HG03469 (cell line): Measurements from ENCODE around the gene MED29.

Experiments
- ATAC-seq: cut with Tn5 transposase; IDR thresholded peaks from one replicate; pipeline ENCODE4 v1.9.1; 2021; ENCODE audit warnings: mild to moderate bottlenecking, moderate library complexity, moderate number of reproducible peaks; ENCODE audit not compliant: unreplicated experiment

MED29 gene

GRCh38 chr19:39410017-39410830 lies 19.0 kb downstream of the MED29 start:
- ATAC-seq, result no peak

- ATAC-seq, result no peak
Observed at GRCh38 chr19:39410831-39411080, 19.6 kb downstream of the MED29 start.

DNA sequence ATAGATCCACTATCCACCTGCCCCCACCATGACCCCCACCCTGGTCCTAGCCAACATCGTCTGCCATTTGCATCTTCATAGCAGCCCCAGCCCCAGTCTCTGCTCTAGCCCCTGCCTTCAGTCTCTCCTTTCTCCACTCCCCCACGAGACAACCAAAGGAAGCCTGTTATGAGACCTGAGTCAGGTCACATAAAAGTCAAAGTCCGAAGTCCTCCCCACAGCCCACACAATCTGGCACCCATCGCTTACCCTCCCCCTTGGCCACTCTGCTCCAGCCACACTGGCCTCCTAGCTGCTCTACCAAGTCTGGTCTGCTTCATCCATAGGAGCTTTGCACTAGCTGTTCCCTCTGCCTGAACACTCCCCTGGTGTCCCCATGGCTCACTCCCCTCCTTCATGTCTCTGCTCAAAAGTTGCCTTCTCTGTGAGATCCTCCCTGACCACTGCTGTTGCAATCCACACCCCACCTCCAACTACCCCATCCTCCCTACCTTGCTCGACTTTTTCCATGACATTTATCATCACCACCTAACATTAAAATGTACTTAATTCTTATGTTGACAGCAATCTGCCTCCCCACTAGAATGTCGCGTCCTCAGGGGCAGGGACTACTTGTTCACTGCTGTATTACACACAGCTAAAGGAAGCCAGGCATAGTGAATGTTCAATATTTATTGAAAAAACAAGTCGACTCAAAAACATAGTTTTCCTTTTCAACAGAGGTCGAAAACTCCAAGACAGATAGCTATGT lies 20.1 kb downstream of the MED29 start:
- ATAC-seq, result no peak

GRCh38 chr19:39411832-39412099 lies 20.6 kb downstream of the MED29 start:
- peak; percentile 16 for ATAC-seq

DNA sequence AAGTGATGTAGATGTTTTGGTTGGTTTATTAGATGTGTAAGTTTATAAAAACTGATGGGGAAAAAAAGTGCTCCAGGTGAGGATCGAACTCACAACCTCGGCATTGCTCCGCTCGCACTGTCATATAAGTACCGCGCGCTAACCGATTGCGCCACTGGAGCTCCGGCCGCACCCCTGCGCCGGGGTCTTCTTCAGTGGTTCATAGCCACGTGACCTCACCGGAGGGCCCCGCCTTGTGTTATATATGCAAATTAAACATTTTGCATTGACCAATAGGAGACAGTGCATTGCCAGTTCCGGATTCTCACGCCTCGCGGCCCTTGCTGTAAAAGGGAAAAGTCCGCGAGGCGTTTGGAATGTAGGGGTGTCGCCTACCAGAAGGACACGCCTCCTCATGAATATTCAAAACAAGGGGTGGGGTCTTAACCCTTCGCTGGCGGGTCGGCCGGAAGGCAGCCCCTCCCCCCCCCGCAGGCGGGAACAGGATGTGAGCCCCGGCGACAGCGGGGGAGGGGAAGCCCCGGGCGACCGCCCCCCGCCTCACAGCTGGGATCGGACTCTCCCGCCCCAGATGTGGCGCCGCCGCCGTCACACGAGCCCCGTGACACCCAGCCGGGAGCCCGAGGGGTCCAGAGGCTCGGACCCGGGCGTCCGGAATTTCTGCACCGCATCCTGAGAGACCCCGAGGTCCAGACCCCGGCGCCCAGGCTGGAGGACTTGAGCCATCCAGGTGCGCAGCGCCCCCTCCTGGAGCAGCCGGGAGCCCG lies 21.1 kb downstream of the MED29 start, which contains the start of gene PLEKHG2:
Gene PLEKHG2, plus strand, starts transcription at position 570 of the 767 bp plus-strand sequence. CDS start 1,418 bp downstream, outside the sequence.
- ATAC-seq, result peak; percentile 35

GRCh38 chr19:39412867-39413271 lies 21.7 kb downstream of the MED29 start:
- ATAC-seq, result no peak

- ATAC-seq, result no peak
Observed at GRCh38 chr19:39413272-39413910, 22.2 kb downstream of the MED29 start.

GRCh38 chr19:39413911-39414608 lies 22.9 kb downstream of the MED29 start:
- ATAC-seq, result no peak

DNA sequence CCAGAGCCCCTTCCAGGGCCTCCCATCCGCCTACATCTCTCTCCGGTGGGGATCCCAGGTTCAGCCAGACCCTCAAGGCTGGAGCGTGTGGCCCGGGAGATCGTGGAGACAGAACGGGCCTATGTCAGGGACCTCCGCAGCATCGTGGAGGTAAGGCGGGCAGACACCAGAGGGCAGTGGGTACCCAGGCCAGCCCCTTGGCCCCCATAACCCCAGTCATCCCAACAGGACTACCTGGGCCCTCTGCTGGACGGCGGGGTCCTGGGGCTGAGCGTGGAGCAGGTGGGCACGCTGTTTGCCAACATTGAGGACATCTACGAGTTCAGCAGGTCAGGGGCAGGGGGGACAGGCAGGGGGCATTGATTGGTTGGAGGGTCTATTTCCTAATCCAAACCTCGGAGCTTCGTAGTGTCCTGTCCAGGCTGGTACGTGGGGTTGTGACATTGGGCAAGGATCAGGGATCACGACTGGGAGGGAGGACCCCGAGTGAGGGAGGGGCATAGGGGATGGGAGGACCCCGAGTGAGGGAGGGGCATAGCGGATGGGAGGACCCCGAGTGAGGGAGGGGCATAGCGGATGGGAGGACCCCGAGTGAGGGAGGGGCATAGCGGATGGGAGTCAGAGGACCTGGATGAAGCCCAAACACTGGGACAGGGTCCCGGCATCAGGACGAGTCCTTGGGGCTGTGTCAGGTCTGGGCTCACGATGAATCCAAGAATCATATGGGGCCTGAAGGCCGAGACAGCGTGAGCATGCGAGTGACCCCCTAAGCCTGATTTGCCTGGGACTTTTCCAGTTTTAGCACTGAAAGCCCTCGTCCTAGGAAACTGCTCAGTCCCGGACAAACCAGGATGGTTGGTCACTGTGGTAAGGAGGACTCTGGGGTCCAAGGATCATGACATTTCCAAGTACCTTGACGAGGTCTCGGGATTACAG lies 24.2 kb downstream of the MED29 start:
- no peak for ATAC-seq

DNA sequence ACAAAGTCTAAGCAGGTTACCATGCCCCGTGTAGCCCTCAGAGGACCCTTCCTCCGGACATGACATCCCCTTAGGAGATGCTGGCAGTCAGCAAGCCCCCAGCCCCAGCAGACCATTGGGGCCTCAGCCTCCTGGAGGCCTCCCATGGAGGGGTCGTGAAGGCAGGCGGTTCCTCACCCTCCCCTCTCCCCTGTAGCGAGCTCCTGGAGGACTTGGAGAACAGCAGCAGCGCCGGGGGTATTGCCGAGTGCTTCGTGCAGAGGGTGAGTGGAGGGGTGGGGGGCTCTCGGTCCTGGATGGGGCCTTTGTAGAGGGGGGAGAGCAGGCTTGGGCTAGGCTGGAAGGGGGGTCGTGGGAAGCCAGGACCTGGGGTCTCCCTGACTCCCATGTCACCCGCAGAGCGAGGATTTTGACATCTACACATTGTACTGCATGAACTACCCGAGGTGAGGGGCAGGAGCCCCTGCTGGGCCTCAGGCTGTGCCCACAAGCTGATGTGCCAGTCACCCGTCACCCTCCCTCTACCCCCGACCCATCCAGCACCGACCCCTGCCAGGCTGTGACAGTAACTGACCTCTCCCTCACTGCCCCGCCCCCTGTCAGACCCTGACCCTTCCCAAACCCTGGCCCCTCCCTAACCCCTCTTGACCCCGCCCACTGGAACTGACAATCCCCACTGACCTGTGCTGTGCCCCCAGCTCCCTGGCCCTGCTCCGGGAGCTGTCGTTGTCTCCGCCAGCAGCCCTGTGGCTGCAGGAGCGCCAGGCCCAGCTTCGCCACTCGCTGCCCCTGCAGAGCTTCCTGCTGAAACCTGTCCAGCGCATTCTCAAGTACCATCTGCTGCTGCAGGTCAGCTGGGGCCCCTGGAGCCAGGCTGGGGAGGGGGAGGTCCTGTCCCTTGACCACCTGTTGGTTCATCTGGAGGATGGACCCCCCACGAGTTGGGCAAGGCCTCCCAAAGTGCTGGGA lies 25.3 kb downstream of the MED29 start:
- no peak for ATAC-seq

GRCh38 chr19:39417463-39418181 lies 26.4 kb downstream of the MED29 start:
- ATAC-seq, result no peak

GRCh38 chr19:39419003-39419402 lies 27.8 kb downstream of the MED29 start:
- ATAC-seq, result no peak

GRCh38 chr19:39420769-39421168 lies 29.6 kb downstream of the MED29 start:
- no peak for ATAC-seq

DNA sequence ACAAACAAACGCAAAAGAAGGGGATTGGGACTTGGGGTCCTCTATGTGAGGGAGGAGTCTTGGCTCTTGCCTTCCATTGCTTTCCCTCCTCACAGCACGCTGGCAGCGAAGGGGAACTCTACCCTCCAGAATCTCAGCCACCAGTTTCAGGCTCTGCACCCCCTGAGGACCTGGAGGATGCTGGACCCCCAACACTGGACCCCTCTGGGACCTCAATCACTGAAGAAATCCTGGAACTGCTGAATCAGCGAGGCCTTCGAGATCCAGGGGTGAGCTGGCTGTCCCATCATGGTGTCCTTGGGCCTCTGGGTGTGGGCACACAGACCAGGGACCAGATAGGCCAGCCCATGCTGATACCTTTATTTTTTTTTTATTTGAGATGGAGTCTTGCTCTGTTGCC lies 30.8 kb downstream of the MED29 start:
- no peak for ATAC-seq

GRCh38 chr19:39423258-39424086 lies 32.3 kb downstream of the MED29 start:
- ATAC-seq, result no peak

DNA sequence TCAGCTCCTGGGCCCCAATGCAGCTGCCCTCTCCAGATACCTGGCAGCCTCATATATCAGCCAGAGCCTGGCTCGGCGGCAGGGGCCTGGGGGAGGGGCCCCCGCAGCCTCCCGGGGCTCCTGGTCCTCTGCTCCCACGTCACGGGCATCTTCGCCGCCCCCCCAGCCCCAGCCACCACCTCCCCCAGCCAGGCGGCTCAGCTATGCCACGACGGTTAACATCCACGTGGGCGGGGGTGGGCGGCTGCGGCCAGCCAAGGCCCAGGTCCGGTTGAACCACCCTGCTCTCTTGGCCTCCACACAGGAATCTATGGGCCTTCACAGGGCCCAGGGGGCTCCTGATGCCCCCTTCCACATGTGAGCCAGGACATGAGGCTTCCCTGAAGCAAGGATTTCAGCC lies 33.8 kb downstream of the MED29 start:
- no peak for ATAC-seq

GRCh38 chr19:39425744-39426143 lies 34.6 kb downstream of the MED29 start:
- ATAC-seq, result no peak
